HG02763 (cell line): ENCODE results near the gene TMEM233.

Experiments used
- ATAC-seq: cut with Tn5 transposase; IDR thresholded peaks from one replicate; pipeline ENCODE4 v1.9.1; 2021; ENCODE audit warnings: mild to moderate bottlenecking, moderate library complexity; ENCODE audit not compliant: unreplicated experiment

TMEM233 gene

GRCh38 chr12:119593578-119594398, at the start of gene TMEM233:
TSS of gene TMEM233 (plus strand) at chr12:119593774. CDS start at chr12:119593849, 75 bp downstream.
- ATAC-seq: no peak

GRCh38 chr12:119544765-119545625, 48.6 kb upstream of the TMEM233 start:
- no peak for ATAC-seq

- no peak for ATAC-seq
Measured at GRCh38 chr12:119546340-119546739, 47.2 kb upstream of the TMEM233 start.

GRCh38 chr12:119547001-119547400, 46.6 kb upstream of the TMEM233 start:
- ATAC-seq: no peak

GRCh38 chr12:119556854-119557253, 36.7 kb upstream of the TMEM233 start:
- ATAC-seq: no peak

- ATAC-seq: no peak
Measured at GRCh38 chr12:119565404-119565803, 28.2 kb upstream of the TMEM233 start.

- no peak for ATAC-seq
Measured at GRCh38 chr12:119570771-119571170, 22.8 kb upstream of the TMEM233 start.

- ATAC-seq: no peak
Measured at GRCh38 chr12:119573086-119573485, 20.5 kb upstream of the TMEM233 start.

GRCh38 chr12:119574255-119574654, 19.3 kb upstream of the TMEM233 start:
- ATAC-seq: no peak

GRCh38 chr12:119576118-119576810, 17.3 kb upstream of the TMEM233 start:
- no peak for ATAC-seq

GRCh38 chr12:119576915-119577314, 16.7 kb upstream of the TMEM233 start:
- ATAC-seq: no peak

- ATAC-seq: no peak
Measured at GRCh38 chr12:119578112-119578511, 15.5 kb upstream of the TMEM233 start.

- ATAC-seq: no peak
Measured at GRCh38 chr12:119589097-119589496, 4.5 kb upstream of the TMEM233 start.

GRCh38 chr12:119589634-119590033, 3.9 kb upstream of the TMEM233 start:
- no peak for ATAC-seq

GRCh38 chr12:119592232-119592631, 1.3 kb upstream of the TMEM233 start:
- no peak for ATAC-seq

- ATAC-seq: no peak
Measured at GRCh38 chr12:119594399-119594730, 791 bp downstream of the TMEM233 start.

- ATAC-seq: no peak
Measured at GRCh38 chr12:119594772-119595445, 1.3 kb downstream of the TMEM233 start.

- no peak for ATAC-seq
Measured at GRCh38 chr12:119598159-119598558, 4.6 kb downstream of the TMEM233 start.

GRCh38 chr12:119601877-119602733, 8.5 kb downstream of the TMEM233 start:
- ATAC-seq: no peak

- no peak for ATAC-seq
Measured at GRCh38 chr12:119602734-119603094, 9.1 kb downstream of the TMEM233 start.
